ENCODE measurements around the gene MOCOS.

The MOCOS gene

DNA sequence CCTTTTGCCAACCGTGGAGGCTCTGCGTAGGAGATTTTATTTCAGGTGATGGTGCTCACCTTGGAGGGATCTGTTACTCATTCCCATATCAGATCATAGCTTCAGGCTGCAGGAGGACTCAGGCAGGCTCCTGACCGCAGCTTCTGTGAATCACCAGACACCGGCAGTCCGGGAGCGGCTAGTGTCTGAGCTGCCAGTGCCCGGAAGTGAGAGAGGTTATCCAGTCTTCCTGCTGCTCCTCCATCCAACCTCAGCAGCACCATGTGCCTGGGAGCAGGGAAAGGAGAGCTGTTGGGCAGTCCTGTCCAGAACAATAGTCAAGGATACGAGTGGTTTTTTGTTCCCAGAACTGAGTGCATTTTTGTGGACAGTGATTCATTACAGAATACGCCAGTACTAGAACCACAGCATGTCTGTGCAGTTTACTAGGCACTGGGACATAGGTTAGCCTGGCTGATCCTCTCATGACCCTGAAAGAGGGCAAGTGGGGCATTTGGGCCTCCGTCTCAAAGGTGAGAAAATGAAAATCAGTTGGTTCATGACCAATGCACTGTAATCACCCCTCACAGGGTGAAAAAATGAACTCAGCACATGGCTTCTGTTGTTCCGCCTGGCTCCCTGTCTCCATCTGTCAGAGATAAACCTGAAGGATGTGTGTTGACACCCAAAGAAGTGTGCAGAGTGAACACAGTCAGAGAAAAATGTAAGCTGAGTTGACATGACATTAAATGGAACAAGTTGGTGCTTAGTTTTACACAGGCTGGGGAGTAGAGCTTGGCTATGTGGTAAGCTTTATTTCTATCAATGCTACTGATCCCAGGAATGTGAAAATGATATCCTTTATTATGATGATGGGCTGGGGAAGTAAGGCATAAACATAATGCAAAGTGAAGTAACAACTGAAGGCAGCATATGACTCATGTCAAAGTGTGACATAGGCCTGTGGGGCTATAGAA is 122.4 kb downstream of the MOCOS start:
- DNase-seq = no peak

DNA sequence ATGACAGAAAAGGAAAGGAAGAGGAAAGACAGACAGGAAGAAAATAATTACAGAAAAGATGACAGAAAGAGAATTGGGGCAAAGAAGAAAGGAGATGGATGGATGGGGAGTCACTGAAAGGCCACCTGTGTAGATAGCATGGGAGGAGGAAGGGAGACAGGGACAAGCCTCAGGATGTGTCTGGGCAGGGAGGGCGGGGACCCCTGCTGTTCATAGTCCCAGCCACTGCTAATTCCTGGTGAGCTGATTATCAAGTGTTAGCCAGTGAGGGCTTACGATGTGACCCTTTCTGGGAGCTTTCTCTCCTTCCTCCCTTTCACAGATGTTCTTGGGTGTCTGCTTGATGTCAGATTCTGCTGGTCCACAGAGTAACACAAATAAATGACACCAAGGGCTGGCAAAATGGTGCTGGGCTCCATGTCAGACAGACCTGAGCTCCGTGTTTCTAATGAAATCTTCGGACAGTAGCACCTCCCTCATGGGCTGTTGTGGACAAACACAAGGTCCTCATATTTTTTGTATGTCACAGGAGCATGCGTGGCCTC is 123.8 kb downstream of the MOCOS start:
- no peak for DNase-seq

DNA sequence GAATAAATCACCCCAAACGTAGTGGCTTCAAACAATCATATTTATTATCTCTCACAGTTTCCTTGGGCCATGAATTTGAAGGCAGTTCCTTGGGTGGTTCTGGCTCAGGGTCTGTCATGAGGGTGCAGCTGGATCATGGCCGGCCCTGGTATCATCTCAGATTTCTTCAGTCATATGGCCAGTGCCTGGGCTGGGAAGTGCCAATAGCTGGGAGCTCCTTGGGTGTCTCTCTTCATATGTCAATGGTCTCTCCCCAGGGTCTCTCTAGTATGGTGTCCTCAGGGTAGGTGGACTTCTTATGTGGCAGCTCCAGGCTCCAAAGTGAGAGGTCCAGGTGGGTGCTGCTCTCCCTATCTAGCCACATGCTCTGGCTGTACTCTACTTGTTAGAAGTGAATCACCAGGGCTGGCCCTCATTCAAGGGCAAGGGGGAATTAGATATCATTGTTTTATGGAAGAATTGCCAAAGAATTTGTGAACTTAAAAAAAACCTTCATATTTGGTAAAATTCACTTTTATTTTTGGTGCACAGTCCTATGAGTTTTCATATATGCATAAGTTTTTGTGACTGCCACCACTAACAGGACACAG is 125.6 kb downstream of the MOCOS start:
- DNase-seq = no peak

DNA sequence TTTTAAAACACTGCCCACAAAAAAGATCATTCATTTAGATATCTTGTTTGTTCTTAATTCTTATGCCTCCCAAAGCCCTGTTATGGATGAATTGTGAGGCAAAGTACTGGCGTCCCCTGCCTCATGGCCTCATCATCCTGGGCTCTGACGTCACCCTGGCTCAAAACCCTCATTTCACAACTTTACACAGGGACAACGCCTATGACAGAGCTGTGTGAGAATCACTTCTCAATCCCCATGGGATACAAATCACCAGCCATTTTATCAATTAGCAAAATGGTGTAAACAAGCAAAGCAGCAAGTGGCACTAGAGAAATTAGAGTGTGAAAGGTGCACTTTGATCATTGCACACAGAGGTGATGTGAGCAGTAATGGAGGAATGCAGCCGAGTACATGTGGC is 126.8 kb downstream of the MOCOS start:
- no peak for DNase-seq

DNA sequence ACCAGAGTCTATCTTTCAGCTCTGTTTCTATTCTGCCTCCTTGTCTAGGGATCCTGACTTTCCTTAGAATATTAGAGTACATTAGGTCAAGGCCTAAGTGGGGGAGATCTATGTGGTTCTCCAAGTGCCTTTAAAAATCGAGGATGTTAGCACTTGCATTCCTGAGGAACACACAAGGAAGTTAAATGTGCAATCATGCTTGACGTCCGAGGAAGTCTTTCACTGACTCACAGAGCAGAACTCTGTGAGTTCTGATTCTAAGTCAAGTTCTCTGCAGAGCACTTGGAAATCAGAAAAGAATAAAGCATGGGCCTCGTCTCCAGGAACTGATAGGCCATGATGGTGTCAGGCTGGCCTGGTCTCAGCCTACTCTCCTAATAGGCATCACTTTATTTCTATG is 127.5 kb downstream of the MOCOS start:
- DNase-seq = no peak

DNA sequence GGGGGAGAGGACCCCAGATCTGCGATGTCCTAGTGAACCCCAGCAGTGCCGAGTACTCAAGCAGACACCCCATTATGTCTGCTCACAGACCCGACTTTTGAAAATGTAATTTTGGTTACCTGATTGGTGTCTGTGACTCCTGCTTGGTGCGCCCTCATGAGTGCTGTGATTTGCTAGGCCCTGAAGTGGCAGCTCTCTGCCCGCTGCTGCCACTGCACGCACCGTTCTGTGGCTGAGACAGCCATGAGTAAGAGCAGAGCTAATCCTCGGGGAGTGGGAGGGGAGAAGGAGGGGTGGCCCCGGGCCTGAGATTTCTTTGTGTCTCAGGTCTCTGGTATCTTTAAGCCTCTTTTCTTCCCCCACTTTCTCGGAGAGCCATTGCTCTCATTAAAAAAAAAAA is 128.4 kb downstream of the MOCOS start:
- DNase-seq = no peak

DNA sequence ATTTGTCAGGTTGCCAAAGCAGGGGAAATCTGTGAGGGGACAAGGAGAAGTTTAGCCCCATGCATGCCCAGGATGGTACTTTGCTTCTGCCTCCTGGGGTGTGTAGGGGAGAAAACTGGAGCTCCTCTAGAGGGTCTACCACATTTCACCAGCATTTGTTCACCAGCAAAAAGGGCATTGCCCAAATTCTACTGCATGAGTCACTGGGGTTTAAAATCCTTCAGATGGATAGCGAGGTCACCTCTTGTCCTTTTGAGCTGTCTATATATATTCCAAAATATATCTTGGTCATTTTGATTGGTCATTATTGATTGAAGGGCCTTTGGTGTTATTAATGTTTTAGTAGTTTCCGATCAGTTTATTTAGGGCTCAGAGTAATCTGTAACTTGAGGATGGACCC is 128.9 kb downstream of the MOCOS start:
- no peak for DNase-seq
